H9 (cell line): ENCODE data around the gene TANC2. TPM values are rescaled to one million over a fixed set of nuclear protein-coding genes. Genes with fewer than 3 reads are reported as not detected.

ENCODE experiments used
- DNase-seq: peaks from one replicate; pipeline ENCODE4 v3.0.0-alpha.2; 2017
- H2AFZ ChIP-seq: one replicate; pipeline ENCODE4 v1.6.1; 2013; ENCODE audit warnings: mild to moderate bottlenecking, low read length, control low read depth, moderate library complexity
- H2AK5ac ChIP-seq: 2 replicates; pipeline ENCODE4 v1.6.1; 2013; ENCODE audit warnings: low read length, control low read depth, mixed read lengths; ENCODE audit not compliant: insufficient read length
- H2BK120ac ChIP-seq: one replicate; pipeline ENCODE4 v1.6.1; 2013; ENCODE audit warnings: low read depth, mild to moderate bottlenecking, low read length, control low read depth, inconsistent platforms; ENCODE audit not compliant: poor library complexity, severe bottlenecking
- H2BK12ac ChIP-seq: 2 replicates; pipeline ENCODE4 v1.6.1; 2013; ENCODE audit warnings: low read length, control low read depth, mixed read lengths, low read depth; ENCODE audit not compliant: insufficient read length
- H2BK15ac ChIP-seq: 2 replicates; pipeline ENCODE4 v1.6.1; 2013; ENCODE audit warnings: low read depth, low read length, control low read depth
- H2BK20ac ChIP-seq: one replicate; pipeline ENCODE4 v1.6.1; 2013; ENCODE audit warnings: low read depth, mild to moderate bottlenecking, low read length, control low read depth, inconsistent platforms; ENCODE audit not compliant: poor library complexity, severe bottlenecking
- H2BK5ac ChIP-seq: 2 replicates; pipeline ENCODE4 v1.6.1; 2013; ENCODE audit warnings: low read length, control low read depth, mixed read lengths; ENCODE audit not compliant: insufficient read length
- H3K14ac ChIP-seq: 2 replicates; pipeline ENCODE4 v1.6.1; 2013; ENCODE audit warnings: low read length, control low read depth; ENCODE audit not compliant: insufficient read depth
- H3K18ac ChIP-seq: 2 replicates; pipeline ENCODE4 v1.6.1; 2013; ENCODE audit warnings: low read depth, mild to moderate bottlenecking, mixed read lengths, low read length, control low read depth; ENCODE audit not compliant: insufficient read length
- H3K23ac ChIP-seq: 2 replicates; pipeline ENCODE4 v1.6.1; 2013; ENCODE audit warnings: low read length, control low read depth, mixed read lengths, low read depth; ENCODE audit not compliant: insufficient read length
- H3K23me2 ChIP-seq: 2 replicates; pipeline ENCODE4 v1.6.1; 2013; ENCODE audit warnings: low read depth, mild to moderate bottlenecking, mixed read lengths, low read length, control low read depth; ENCODE audit not compliant: insufficient read length, poor library complexity, severe bottlenecking
- H3K27ac ChIP-seq: 2 replicates; pipeline ENCODE4 v1.5.1; 2013; ENCODE audit warnings: low read length, control low read depth, mixed read lengths, low read depth; ENCODE audit not compliant: insufficient read length
- H3K27me3 ChIP-seq: 2 replicates; pipeline ENCODE4 v1.6.1; 2013; ENCODE audit warnings: low read length, control low read depth, inconsistent platforms; ENCODE audit not compliant: insufficient read depth
- H3K4ac ChIP-seq: 2 replicates; pipeline ENCODE4 v1.6.1; 2013; ENCODE audit warnings: low read depth, mild to moderate bottlenecking, control low read depth, inconsistent platforms, low read length, moderate library complexity
- H3K4me1 ChIP-seq: 2 replicates; pipeline ENCODE4 v1.6.1; 2013; ENCODE audit warnings: low read length, control low read depth, inconsistent platforms; ENCODE audit not compliant: insufficient read depth
- H3K4me2 ChIP-seq: 2 replicates; pipeline ENCODE4 v1.6.1; 2013; ENCODE audit warnings: low read length, control low read depth, mixed read lengths; ENCODE audit not compliant: insufficient read length, insufficient read depth
- H3K56ac ChIP-seq: 2 replicates; pipeline ENCODE4 v1.6.1; 2013; ENCODE audit warnings: low read depth, mild to moderate bottlenecking, mixed read lengths, low read length, control low read depth; ENCODE audit not compliant: insufficient read length
- H3K79me1 ChIP-seq: 2 replicates; pipeline ENCODE4 v1.6.1; 2013; ENCODE audit warnings: low read depth, mild to moderate bottlenecking, moderate library complexity, low read length, control low read depth, inconsistent platforms; ENCODE audit not compliant: insufficient read depth, poor library complexity, severe bottlenecking
- H3K79me2 ChIP-seq: 2 replicates; pipeline ENCODE4 v1.6.1; 2013; ENCODE audit warnings: low read length, control low read depth, inconsistent platforms; ENCODE audit not compliant: insufficient read depth
- H3K9ac ChIP-seq: 2 replicates; pipeline ENCODE4 v1.6.1; 2013; ENCODE audit warnings: low read length, control low read depth, mixed read lengths; ENCODE audit not compliant: insufficient read length; ENCODE audit errors: extremely low read depth
- H3K9me3 ChIP-seq: one replicate; pipeline ENCODE4 v1.6.1; 2013; ENCODE audit warnings: low read depth, low read length, inconsistent platforms; ENCODE audit not compliant: control insufficient read depth
- H3T11ph ChIP-seq: one replicate; pipeline ENCODE4 v1.6.1; 2013; ENCODE audit warnings: mild to moderate bottlenecking, low read length, control low read depth, inconsistent platforms
- H4K20me1 ChIP-seq: one replicate; pipeline ENCODE4 v1.6.1; 2013; ENCODE audit not compliant: control insufficient read depth, insufficient read length, insufficient read depth
- H4K5ac ChIP-seq: 2 replicates; pipeline ENCODE4 v1.6.1; 2013; ENCODE audit warnings: low read depth, mild to moderate bottlenecking, mixed read lengths, low read length, control low read depth; ENCODE audit not compliant: insufficient read length
- H4K8ac ChIP-seq: replicated peaks from 2 replicates; pipeline ENCODE4 v1.6.1; 2013; ENCODE audit warnings: low read length, control low read depth, mixed read lengths, low read depth; ENCODE audit not compliant: insufficient read length
- H4K91ac ChIP-seq: 2 replicates; pipeline ENCODE4 v1.6.1; 2013; ENCODE audit warnings: low read depth, mild to moderate bottlenecking, moderate library complexity, mixed read lengths, low read length, control low read depth; ENCODE audit not compliant: insufficient read length
- H3K27ac Mint-ChIP-seq, 3 experiments: 2 replicates in 2 of 3; 3 replicates in 1 of 3; pipeline ENCODE4 v1.8.0; 2020 to 2021; ENCODE audit warnings: mixed read lengths in 3 of 3, mild to moderate bottlenecking in 1 of 3, moderate library complexity in 1 of 3
- H3K27me3 Mint-ChIP-seq: 2 replicates; pipeline ENCODE4 v1.8.0; 2021; ENCODE audit warnings: low read depth, mild to moderate bottlenecking, moderate library complexity, mixed read lengths
- H3K36me3 Mint-ChIP-seq, 3 experiments: 2 replicates in 2 of 3; 3 replicates in 1 of 3; pipeline ENCODE4 v1.8.0; 2020 to 2021; ENCODE audit warnings: low read depth in 3 of 3, mixed read lengths in 3 of 3; ENCODE audit not compliant: insufficient read depth in 1 of 3
- H3K4me1 Mint-ChIP-seq, 2 experiments: 2 replicates each; pipeline ENCODE4 v1.8.0; 2020; ENCODE audit warnings: mixed read lengths in 2 of 2
- H3K4me3 Mint-ChIP-seq, 2 experiments: 2 replicates in 1 of 2; 3 replicates in 1 of 2; pipeline ENCODE4 v1.8.0; 2020 to 2021; ENCODE audit warnings: mild to moderate bottlenecking in 2 of 2, mixed read lengths in 2 of 2, moderate library complexity in 1 of 2
- H3K9me3 Mint-ChIP-seq, 2 experiments: 2 replicates in 1 of 2; 3 replicates in 1 of 2; pipeline ENCODE4 v1.8.0; 2020; ENCODE audit warnings: mild to moderate bottlenecking in 2 of 2, mixed read lengths in 2 of 2, moderate library complexity in 1 of 2
- WGBS: extraction: QIAGEN DNeasy Blood & Tissue Kit; methylation state at CpG from one replicate; pipeline ENCODE4 v1.1.7; 2013; ENCODE audit warnings: missing lambda C conversion rate, low lambda C conversion rate, mixed read lengths; ENCODE audit not compliant: insufficient read length; ENCODE audit errors: extremely low coverage; 5-methylcytosine and 5-hydroxymethylcytosine counted together
- total RNA-seq: library from RNA; stranded (reverse); gene quantifications from 2 replicates; pipeline ENCODE4 v1.2.1, GENCODE V29; 2021
- TF ChIP-seq, protein P1 (sequence below): fragments of 200-600 bp; sonication (generic); conservative IDR thresholded peaks from 3 replicates; pipeline ENCODE4 v1.8.0; 2021; ENCODE audit warnings: antibody characterized with exemption, mild to moderate bottlenecking

TANC2 gene
- total RNA-seq, 1 experiment from 2014 or later: 7.3 TPM

DNA sequence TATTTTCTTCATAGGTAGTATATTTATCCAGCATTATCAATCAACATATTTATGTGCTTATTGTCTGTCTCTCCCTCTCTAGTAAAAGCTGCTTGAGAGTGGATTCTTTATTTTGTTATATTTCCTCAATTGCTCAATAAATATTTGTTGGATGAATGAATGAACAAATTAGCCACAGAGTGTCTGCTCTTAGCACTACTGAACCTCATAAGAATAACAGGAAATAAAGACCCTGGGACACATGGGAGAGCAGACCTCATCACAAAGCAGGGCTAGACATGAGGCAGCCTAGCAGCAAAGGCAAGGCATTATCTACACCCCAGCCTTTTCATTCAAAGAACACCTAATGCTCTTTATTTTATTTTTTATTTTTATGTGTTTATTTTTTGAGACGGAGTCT, 34.9 kb upstream of the TANC2 start:
- Histone ChIP-seq H3K27ac (no peak overlapping the region), H3K18ac (no peak overlapping the region), H3K27me3 (no peaks in the 10 kb centered on the region), H2BK12ac (no peak overlapping the region), H2BK20ac (no peak overlapping the region), H3K4me2 (no peak overlapping the region), H3K23ac (no peak overlapping the region), H3K79me2 (no peaks in the 10 kb centered on the region), H4K8ac (no peak overlapping the region), H3K79me1 (no peaks in the 10 kb centered on the region), H4K91ac (no peak overlapping the region), H3K23me2 (no peaks in the 10 kb centered on the region), H4K20me1 (no peaks in the 10 kb centered on the region), H2AK5ac (no peak overlapping the region), H3K9ac (no peak overlapping the region), H3K14ac (no peak overlapping the region), H2BK120ac (no peak overlapping the region), H3K4ac (no peak overlapping the region), H2BK15ac (no peak overlapping the region), H3T11ph (no peak overlapping the region), H3K56ac (no peak overlapping the region), H2BK5ac (no peak overlapping the region), H4K5ac (no peak overlapping the region), H3K9me3 (no peaks in the 10 kb centered on the region), H3K4me1 (no peaks in the 10 kb centered on the region), H2AFZ (no peak overlapping the region)
- Mint-ChIP-seq H3K27me3 (no peaks in the 10 kb centered on the region), H3K4me3 (no peak overlapping the region), H3K36me3 (no peaks in the 10 kb centered on the region), H3K4me1 (peaks cover 3% of the 10 kb centered on the region in 2 experiments; a peak in 3 of 4 replicates), H3K27ac (no peak overlapping the region), H3K9me3 (no peaks in the 10 kb centered on the region)
- DNase-seq: no peak
- TF ChIP-seq, protein P1, sequence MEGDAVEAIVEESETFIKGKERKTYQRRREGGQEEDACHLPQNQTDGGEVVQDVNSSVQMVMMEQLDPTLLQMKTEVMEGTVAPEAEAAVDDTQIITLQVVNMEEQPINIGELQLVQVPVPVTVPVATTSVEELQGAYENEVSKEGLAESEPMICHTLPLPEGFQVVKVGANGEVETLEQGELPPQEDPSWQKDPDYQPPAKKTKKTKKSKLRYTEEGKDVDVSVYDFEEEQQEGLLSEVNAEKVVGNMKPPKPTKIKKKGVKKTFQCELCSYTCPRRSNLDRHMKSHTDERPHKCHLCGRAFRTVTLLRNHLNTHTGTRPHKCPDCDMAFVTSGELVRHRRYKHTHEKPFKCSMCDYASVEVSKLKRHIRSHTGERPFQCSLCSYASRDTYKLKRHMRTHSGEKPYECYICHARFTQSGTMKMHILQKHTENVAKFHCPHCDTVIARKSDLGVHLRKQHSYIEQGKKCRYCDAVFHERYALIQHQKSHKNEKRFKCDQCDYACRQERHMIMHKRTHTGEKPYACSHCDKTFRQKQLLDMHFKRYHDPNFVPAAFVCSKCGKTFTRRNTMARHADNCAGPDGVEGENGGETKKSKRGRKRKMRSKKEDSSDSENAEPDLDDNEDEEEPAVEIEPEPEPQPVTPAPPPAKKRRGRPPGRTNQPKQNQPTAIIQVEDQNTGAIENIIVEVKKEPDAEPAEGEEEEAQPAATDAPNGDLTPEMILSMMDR: no peak
- no CpG with 5 or more reads among the region's 1 CpG for WGBS
